GM19099 (cell line): ENCODE results near the gene RNF183.

ENCODE experiments used
- POLR2A ChIP-seq: IDR thresholded peaks from 3 replicates; pipeline ENCODE4 v1.6.1; 2011; ENCODE audit warnings: low read depth; ENCODE audit not compliant: insufficient read length; ENCODE audit errors: extremely low read depth

RNF183 gene

DNA sequence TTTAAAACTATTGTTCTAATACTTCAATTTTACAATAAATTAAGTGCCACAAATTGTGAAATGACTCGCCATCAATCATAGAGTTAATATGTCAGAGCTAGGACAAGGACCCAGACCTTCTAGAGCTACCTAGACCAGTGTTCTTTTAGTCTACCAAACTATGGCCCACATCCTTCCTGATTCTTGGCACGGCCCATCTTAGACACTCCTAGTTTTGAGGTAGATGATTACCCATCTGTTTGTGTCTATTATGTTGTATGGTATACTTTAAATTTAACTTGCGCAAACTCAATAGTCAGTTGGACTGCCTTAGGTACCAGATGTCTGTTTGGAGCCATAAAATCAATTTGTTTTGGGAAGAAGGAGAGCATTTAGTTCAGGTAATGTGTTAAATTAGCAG, 45.3 kb downstream of the RNF183 start:
- TF ChIP-seq POLR2A: no peak

- no peak for TF ChIP-seq POLR2A
These were observed 47.7 kb downstream of the RNF183 start for GRCh38 chr9:113255438-113255837.

DNA sequence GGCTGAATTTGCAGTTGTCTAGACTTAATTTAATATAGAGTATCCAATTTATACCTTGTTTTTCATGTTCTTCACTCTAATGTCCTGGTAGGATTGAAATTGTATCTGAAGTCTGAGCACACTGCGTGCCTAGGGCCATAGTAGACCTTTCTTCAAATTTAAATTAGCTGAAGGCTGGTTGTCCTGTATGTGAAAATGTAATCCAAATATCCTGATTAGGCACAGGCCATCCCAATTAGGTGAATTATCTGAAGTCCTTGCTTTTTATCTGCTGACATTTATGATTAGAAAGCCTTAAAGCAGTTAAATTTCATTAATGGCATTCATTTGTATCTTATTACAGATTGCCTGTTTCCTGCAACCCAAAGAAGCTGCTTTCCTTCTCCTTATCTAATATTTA, 48.2 kb downstream of the RNF183 start:
- no peak for TF ChIP-seq POLR2A

DNA sequence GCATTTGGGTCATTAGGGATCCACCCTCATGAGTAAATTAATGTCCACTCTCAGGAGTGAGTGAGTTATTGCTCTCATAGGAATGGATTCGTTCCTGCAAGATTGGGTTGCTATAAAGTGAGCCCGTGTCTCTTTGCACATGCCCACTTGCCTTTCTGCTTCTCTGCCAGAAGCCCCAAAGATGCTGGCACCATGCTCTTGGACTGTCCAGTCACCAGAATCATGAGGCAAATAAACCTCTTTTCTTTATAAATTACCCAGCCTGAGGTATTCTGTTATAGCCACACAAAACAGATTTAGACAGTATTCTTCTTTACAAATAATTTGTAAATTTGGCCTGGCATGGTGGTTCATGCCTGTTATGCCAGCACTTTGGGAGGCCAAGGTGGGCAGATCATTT, 52.4 kb downstream of the RNF183 start:
- no peak for TF ChIP-seq POLR2A

DNA sequence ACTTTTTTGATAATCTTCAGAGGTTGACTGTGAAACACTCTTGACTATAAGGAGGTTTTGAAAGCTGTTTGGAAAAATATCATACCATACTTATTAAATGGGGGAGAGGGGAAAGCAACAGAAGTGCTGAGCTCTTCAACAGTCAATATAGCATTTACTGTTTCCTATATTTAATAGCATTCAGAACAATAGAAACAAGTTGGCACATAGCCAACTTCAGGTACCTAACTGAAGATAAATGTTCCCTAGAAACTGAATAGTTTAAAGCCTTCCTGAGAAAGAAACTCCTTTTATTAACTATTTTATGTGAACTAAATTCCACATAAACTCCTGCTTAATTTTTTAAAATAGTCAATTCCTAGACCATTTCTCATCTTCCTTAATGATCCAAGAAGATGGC, 55.5 kb downstream of the RNF183 start:
- no peak for TF ChIP-seq POLR2A
